AG09309 (cell line): ENCODE results near the gene TUBE1.

Experiments used
- DNase-seq: peaks from one replicate; pipeline ENCODE4 v3.0.0-alpha.2; 2010; ENCODE audit warnings: low read depth
- H3K4me3 ChIP-seq: 2 replicates; pipeline ENCODE4 v1.5.1; 2011; ENCODE audit warnings: mild to moderate bottlenecking, low read depth, low read length, moderate library complexity; ENCODE audit not compliant: control insufficient read depth
- CTCF ChIP-seq: IDR thresholded peaks from 2 replicates; pipeline ENCODE4 v1.5.1; 2011; ENCODE audit warnings: mild to moderate bottlenecking, low read depth, low read length, inconsistent platforms; ENCODE audit not compliant: insufficient read depth, control insufficient read depth; ENCODE audit errors: missing control alignments

Gene TUBE1

GRCh38 chr6:112022749-112023148 is 64.5 kb downstream of the TUBE1 start:
- no peak for DNase-seq
- no peak overlapping the region for H3K4me3 ChIP-seq
- no peak for TF ChIP-seq CTCF

GRCh38 chr6:112021691-112022310 is 65.5 kb downstream of the TUBE1 start:
- no peak for TF ChIP-seq CTCF
- no peak for DNase-seq

More at GRCh38 chr6:112021691-112022310, 65.5 kb downstream of the TUBE1 start:
- no peak overlapping the region for H3K4me3 ChIP-seq
